CD14-positive monocyte (primary cell): ENCODE measurements around the gene COPS4. TPM values are rescaled to one million over a fixed set of nuclear protein-coding genes. Genes with fewer than 3 reads are reported as not detected.
"Not testable (repeated sequence)": the region's sequence is repeated elsewhere in the genome, so short reads cannot be mapped to it uniquely, and the experiment has no call there.

ENCODE experiments used
- DNase-seq, 3 donors: peaks; one replicate each; pipeline ENCODE4 v3.0.0-alpha.2; 2011 to 2022
- H2AFZ ChIP-seq: 2 replicates; pipeline ENCODE4 v1.6.0; 2012; ENCODE audit warnings: mild to moderate bottlenecking, low read depth, low read length, inconsistent platforms; ENCODE audit not compliant: insufficient read depth, poor library complexity, severe bottlenecking
- H3K27ac ChIP-seq, 2 donors: 1 replicate in 1 of 2; 2 replicates in 1 of 2; pipeline ENCODE4 v1.5.1; 2012 to 2013; ENCODE audit warnings: low read length in 2 of 2, control low read depth in 1 of 2, inconsistent platforms in 1 of 2, low read depth in 1 of 2, mild to moderate bottlenecking in 1 of 2
- H3K27me3 ChIP-seq, 2 donors: one replicate each; pipeline versions ENCODE4 v1.6.0 to v1.6.1; 2011 to 2013; ENCODE audit warnings: low read length in 2 of 2; ENCODE audit not compliant: control insufficient read depth in 2 of 2, insufficient read depth in 2 of 2
- H3K36me3 ChIP-seq, 2 donors: replicated peaks in 1 of 2; 1 replicate in 1 of 2; 2 replicates in 1 of 2; pipeline versions ENCODE4 v1.5.1 to v1.6.1; 2012 to 2013; ENCODE audit warnings: low read length in 2 of 2, control low read depth in 1 of 2, inconsistent platforms in 1 of 2, mild to moderate bottlenecking in 1 of 2; ENCODE audit not compliant: insufficient read depth in 2 of 2, control insufficient read depth in 1 of 2
- H3K4me1 ChIP-seq, 2 donors: 1 replicate in 1 of 2; 2 replicates in 1 of 2; pipeline versions ENCODE4 v1.5.1 to v1.6.1; 2012 to 2013; ENCODE audit warnings: low read length in 2 of 2, control low read depth in 1 of 2, inconsistent platforms in 1 of 2, mild to moderate bottlenecking in 1 of 2, moderate library complexity in 1 of 2; ENCODE audit not compliant: insufficient read depth in 2 of 2, control insufficient read depth in 1 of 2
- H3K4me2 ChIP-seq: replicated peaks from 2 replicates; pipeline ENCODE3; 2012; ENCODE audit warnings: low read length, moderate library complexity, mild to moderate bottlenecking; ENCODE audit not compliant: poor library complexity, severe bottlenecking; ENCODE audit errors: extremely low read depth
- H3K4me3 ChIP-seq, 3 experiments: fragments of 200-600 bp in 1 of 3; sonication (generic) in 1 of 3; replicated peaks in 1 of 3; 1 replicate in 2 of 3; 2 replicates in 1 of 3; pipeline ENCODE4 v1.5.1; 2011 to 2013; ENCODE audit warnings: low read length in 3 of 3, mild to moderate bottlenecking in 3 of 3, control low read depth in 2 of 3, low read depth in 2 of 3, inconsistent platforms in 1 of 3, moderate library complexity in 1 of 3
- H3K79me2 ChIP-seq: 2 replicates; pipeline ENCODE4 v1.6.0; 2012; ENCODE audit warnings: mild to moderate bottlenecking, control low read depth, inconsistent platforms, low read length, moderate library complexity; ENCODE audit not compliant: insufficient read depth
- H3K9ac ChIP-seq: 2 replicates; pipeline ENCODE4 v1.6.0; 2017; ENCODE audit warnings: low read length, mild to moderate bottlenecking; ENCODE audit not compliant: insufficient read depth, poor library complexity, severe bottlenecking
- H3K9me3 ChIP-seq, 2 donors: replicated peaks in 1 of 2; 1 replicate in 1 of 2; 2 replicates in 1 of 2; pipeline versions ENCODE4 v1.5.1 to v1.6.1; 2012 to 2013; ENCODE audit warnings: low read length in 2 of 2, control low read depth in 1 of 2; ENCODE audit not compliant: control insufficient read depth in 1 of 2, insufficient read depth in 1 of 2
- H4K20me1 ChIP-seq: 2 replicates; pipeline ENCODE4 v1.6.0; 2012; ENCODE audit warnings: mild to moderate bottlenecking, low read length, control low read depth, moderate library complexity; ENCODE audit not compliant: insufficient read depth
- H3K27ac Mint-ChIP-seq, 7 donors: one replicate each; pipeline ENCODE4 v1.8.0; 2020; ENCODE audit warnings: mild to moderate bottlenecking in 7 of 7, mixed read lengths in 7 of 7, moderate library complexity in 6 of 7, inconsistent platforms in 2 of 7
- H3K27me3 Mint-ChIP-seq, 3 donors: one replicate each; pipeline ENCODE4 v1.8.0; 2021 to 2022; ENCODE audit warnings: low read depth in 3 of 3, mild to moderate bottlenecking in 3 of 3, mixed read lengths in 3 of 3, moderate library complexity in 3 of 3, inconsistent platforms in 1 of 3
- H3K36me3 Mint-ChIP-seq, 2 donors: one replicate each; pipeline ENCODE4 v1.8.0; 2020; ENCODE audit warnings: mixed read lengths in 2 of 2, inconsistent platforms in 1 of 2, mild to moderate bottlenecking in 1 of 2
- H3K4me1 Mint-ChIP-seq: one replicate; pipeline ENCODE4 v1.8.0; 2020; ENCODE audit warnings: mild to moderate bottlenecking, mixed read lengths
- H3K4me3 Mint-ChIP-seq, 2 donors: one replicate each; pipeline ENCODE4 v1.8.0; 2020; ENCODE audit warnings: mild to moderate bottlenecking in 2 of 2, mixed read lengths in 2 of 2, moderate library complexity in 1 of 2
- H3K9me3 Mint-ChIP-seq, 7 donors: one replicate each; pipeline ENCODE4 v1.8.0; 2020 to 2022; ENCODE audit warnings: mixed read lengths in 7 of 7, mild to moderate bottlenecking in 6 of 7, moderate library complexity in 6 of 7, inconsistent platforms in 2 of 7
- CTCF ChIP-seq: fragments of 200-600 bp; IDR thresholded peaks from one replicate; pipeline ENCODE4 v1.8.0; 2022; ENCODE audit warnings: antibody characterized with exemption, mild to moderate bottlenecking
- WGBS: methylation state at CpG from one replicate; pipeline ENCODE4 v1.1.5; 2013; ENCODE audit warnings: missing lambda C conversion rate; ENCODE audit not compliant: insufficient coverage; 5-methylcytosine and 5-hydroxymethylcytosine counted together
- intact Hi-C, 2 donors: fragments of 100-400 bp; cut with micrococcal nuclease; formaldehyde crosslinking; loops; one replicate each; pipeline versions ENCODE4 v1.15.0 to v1.15.1; 2023
- polyA plus RNA-seq, 3 donors: library from polyadenylated mRNA; depleted of rRNA in 1 of 3; unstranded in 2 of 3; stranded (reverse) in 1 of 3; fragments of 300-500 nt in 2 of 3; fragments of >200 nt in 1 of 3; fragmentation: Illumina TruSeq in 2 of 3; gene quantifications; 1 replicate in 2 of 3; 2 replicates in 1 of 3; pipeline ENCODE4 v1.2.3, GENCODE V29; 2012 to 2021

Gene COPS4
- polyA plus RNA-seq, 3 donors, result 16.0 to 54.7 (median 54.5) TPM

GRCh38 chr4:83002329-83002728 lies 32.7 kb upstream of the COPS4 start:
- Histone ChIP-seq H4K20me1 (peaks cover 3% of the 10 kb centered on the region), H3K4me1 (no peaks in the 10 kb centered on the region), H3K9me3 (no peaks in the 10 kb centered on the region), H3K79me2 (peaks cover 93% of the 10 kb centered on the region), H3K4me3 (no peak overlapping the region), H2AFZ (no peak overlapping the region), H3K27me3 (no peaks in the 10 kb centered on the region), H3K4me2 (no peak overlapping the region), H3K36me3 (no peaks in the 10 kb centered on the region), H3K9ac (no peak overlapping the region), H3K27ac (no peak overlapping the region)
- Mint-ChIP-seq H3K4me3 (no peak overlapping the region), H3K9me3 (no peaks in the 10 kb centered on the region), H3K27me3 (no peaks in the 10 kb centered on the region), H3K36me3 (peaks cover 3 to 14% of the 10 kb centered on the region in 2 donors), H3K27ac (peak overlapping the region in 1 of 7 donors; percentile 76), H3K4me1 (peaks cover 5% of the 10 kb centered on the region)
- TF ChIP-seq CTCF, result no peak
- intact Hi-C loops, result no loop called here
- no peak for DNase-seq
- WGBS, result 100% methylated on average over 1 of the region's 3 CpGs

DNA sequence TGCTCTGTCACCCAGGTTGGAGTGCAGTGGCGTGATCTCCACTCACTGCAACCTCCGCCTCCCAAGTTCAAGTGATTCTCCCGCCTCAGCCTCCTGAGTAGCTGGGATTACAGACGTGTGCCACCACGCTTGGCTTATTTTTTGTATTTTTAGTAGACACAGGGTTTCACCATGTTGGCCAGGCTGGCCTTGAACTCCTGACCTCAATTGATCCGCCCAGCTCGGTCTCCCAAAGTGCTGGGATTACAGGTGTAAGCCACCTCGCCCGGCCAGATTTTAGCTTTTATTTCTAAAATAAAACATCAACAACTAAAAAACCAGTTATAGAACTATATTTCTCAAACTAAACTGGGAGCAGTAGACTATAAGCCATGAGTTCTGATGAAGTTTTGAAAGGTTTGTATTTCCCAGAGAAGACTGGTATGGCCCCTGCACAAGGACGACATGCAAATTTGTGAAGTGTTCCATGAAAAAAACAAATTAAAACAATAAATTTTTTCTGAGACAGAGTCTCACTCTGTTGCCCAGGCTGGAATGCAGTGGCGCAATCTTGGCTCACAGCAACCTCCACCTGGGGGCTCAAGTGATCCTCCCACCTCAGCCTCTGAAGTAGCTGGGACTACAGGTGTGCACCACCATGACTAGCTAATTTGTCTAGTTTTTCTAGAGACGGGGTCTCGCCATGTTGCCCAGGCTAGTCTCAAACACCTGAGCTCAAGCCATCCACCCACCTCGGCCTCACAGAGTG lies 31.8 kb upstream of the COPS4 start:
- H3K27me3 ChIP-seq, H3K36me3 ChIP-seq, H3K9me3 Mint-ChIP-seq, H3K9ac ChIP-seq, H2AFZ ChIP-seq, intact Hi-C loops, H4K20me1 ChIP-seq, H3K4me1 ChIP-seq, DNase-seq, H3K4me3 ChIP-seq, H3K27me3 Mint-ChIP-seq, H3K4me3 Mint-ChIP-seq, H3K9me3 ChIP-seq, H3K4me2 ChIP-seq, H3K27ac ChIP-seq: not testable (repeated sequence)
- Mint-ChIP-seq H3K4me1 (peaks cover 12% of the 10 kb centered on the region), H3K27ac (peak overlapping the region in 1 of 7 donors; percentile 50), H3K36me3 (peaks cover 3 to 14% of the 10 kb centered on the region in 2 donors)
- H3K79me2 ChIP-seq, result peaks cover 96% of the 10 kb centered on the region
- 96% methylated on average over 7 of the region's 14 CpGs for WGBS
